Endometrial microvascular endothelial cells (primary cell): ENCODE measurements around the gene WDFY4. TPM values are rescaled to one million over a fixed set of nuclear protein-coding genes. Genes with fewer than 3 reads are reported as not detected.

Source experiments
- in situ Hi-C: cut with HindIII; loops from 2 replicates; pipeline ENCODE4 v1.10.0; 2017; ENCODE audit warnings: low sequenced_read_pairs, low pct_unique_long_range_greater_than_20kb; ENCODE audit errors: inconsistent ontology term
- total RNA-seq: library from RNA; depleted of rRNA; stranded (reverse); fragments of >200 nt; gene quantifications from one replicate; pipeline ENCODE4 v1.2.3, GENCODE V29; 2015; ENCODE audit errors: inconsistent ontology term

WDFY4 gene
- total RNA-seq, 1 donor from 2014 or later: 13.4 TPM

- in situ Hi-C loops: no loop called here
Measured at GRCh38 chr10:48818861-48819520, 134.3 kb downstream of the WDFY4 start.

GRCh38 chr10:48819783-48820182, 135.1 kb downstream of the WDFY4 start:
- in situ Hi-C loops: no loop called here

DNA sequence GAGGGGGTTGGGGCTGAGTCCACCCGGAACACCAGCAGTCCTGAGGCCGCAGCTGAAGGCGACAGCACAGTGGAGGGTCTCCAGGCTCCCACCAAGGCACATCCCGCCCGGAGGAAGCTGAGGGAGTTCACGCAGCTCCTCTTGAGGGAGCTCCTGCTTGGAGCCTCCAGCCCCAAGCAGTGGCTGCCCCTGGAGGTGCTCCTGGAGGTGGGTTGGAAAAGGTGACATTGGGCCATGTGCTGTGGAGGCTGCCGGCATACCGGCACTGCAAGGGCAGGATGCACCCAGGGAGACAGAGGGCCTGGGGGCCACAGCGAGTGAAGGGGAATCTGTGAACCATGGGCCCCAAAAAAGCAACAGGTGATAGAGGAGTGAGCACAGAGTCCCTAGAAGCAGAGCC, 135.6 kb downstream of the WDFY4 start:
- in situ Hi-C loops: no loop called here

DNA sequence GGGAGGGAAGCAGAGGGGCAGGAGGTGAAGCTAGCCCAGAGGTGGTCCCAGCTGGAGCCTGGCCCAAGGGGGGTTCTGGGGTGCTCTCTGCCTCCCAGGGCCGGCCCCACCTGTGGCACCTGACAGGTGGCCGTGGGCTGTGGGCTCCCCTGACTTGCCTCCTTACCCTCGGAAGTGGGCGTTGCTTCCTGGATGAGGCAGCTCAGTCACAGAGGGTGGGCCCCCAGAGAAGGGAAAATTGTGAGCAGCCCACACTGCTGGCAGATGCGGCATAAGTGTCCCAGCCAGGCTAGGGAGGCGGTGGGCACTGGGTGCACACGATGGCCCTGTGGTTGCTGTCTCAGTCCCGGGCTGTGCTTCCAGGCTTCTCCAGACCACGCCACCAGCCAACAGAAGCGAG, 136.0 kb downstream of the WDFY4 start:
- in situ Hi-C loops: no loop called here

GRCh38 chr10:48821111-48821510, 136.4 kb downstream of the WDFY4 start:
- in situ Hi-C loops: no loop called here

- in situ Hi-C loops: no loop called here
Measured at GRCh38 chr10:48821692-48822091, 137.0 kb downstream of the WDFY4 start.

DNA sequence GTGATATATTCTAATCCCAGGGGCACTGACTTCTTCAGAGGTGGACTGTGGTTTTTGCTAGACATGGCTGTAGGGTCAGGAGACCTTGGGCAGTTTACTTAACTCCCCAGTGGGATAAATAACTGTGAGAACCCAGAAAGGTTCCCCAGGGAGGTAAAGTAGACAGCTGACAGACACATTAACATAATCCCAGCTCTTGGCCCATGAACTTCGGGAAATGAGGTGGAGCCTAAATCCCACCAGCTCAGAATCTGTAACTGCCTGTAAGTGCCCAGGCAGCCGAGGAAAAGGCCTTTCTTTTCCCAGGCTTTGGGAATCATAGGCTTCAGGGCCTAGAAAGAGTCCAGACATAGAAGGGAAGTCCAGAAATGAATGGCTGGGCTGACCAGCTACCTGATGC, 149.0 kb downstream of the WDFY4 start:
- in situ Hi-C loops: no loop called here

DNA sequence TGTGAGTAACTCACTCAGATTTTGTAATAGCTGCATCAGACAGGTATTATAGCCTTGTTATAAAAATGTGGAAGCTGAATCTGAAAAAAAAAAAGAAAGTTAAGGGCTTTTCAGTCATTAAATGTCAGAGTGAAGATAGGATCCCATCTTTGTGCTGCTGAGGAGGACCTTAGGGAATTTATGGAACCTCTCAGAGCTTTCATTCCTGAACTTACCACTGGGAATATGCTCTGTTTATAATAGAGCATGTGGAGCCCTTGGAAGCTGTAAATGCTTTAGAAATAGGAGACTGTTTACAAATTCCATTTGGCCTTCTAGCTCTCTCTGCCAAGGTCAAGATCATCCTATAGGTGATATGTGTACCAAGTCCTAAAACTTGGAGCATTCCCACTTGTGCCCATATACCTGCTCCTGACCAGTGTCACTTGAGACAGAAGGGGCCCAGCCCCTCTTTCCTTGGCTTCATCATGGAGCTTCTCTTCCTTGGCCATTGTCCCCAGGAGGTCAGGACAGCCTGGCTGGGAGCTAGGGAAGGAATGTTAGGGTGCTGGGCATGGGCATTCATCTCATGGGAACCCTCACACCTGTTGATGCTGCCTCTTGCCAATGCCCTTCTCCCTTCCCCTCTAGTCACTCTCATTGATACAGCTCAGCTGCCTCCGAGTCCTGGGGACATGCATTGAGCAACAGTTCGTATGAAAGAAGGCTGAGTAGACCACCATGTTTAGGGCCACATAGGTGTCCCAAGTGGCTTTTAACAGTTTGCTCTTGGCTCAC, 149.7 kb downstream of the WDFY4 start:
- in situ Hi-C loops: no loop called here

- in situ Hi-C loops: no loop called here
Measured at GRCh38 chr10:48835781-48836180, 151.1 kb downstream of the WDFY4 start.

DNA sequence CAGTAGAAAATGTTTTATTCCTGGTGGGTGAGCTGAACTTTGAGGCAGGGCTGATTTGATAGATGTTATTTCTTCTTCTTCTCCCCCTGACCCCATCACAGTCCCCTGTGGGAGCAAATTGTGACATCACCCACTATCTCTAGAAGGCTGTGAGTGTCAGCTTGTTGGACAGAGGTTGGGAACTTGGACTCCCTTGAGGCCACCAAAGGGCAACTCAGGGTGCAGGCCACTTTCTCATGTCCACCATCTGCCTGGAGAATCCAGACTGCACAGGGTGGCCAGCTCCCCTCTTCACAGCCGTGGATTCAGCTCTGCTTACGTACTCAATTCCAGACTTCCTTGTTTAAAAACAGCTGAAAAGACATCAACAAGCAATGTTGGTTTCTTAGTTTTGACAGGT, 151.9 kb downstream of the WDFY4 start:
- in situ Hi-C loops: no loop called here

- in situ Hi-C loops: no loop called here
Measured at GRCh38 chr10:48838834-48839233, 154.2 kb downstream of the WDFY4 start.

GRCh38 chr10:48839809-48840679, 155.4 kb downstream of the WDFY4 start:
- in situ Hi-C loops: no loop called here

DNA sequence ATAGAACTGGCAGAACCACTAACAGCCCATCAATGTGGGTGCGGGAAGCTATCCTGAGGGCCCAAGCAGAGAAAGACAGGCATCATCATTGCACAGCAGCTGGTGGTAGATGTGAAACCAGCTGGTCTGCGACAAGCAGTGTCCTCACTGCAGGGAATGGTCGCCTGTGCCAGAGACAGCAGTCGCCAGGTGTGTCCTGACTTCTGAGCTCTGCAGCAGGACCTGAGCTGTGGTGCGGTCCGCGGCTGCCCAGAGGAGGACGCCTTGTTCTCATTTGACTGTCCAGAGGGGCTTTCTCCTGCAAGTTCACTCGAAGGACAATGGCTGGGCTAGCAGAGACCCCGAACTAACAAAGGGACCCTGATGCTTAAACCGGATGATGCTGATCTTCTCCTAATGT, 157.6 kb downstream of the WDFY4 start:
- in situ Hi-C loops: no loop called here

DNA sequence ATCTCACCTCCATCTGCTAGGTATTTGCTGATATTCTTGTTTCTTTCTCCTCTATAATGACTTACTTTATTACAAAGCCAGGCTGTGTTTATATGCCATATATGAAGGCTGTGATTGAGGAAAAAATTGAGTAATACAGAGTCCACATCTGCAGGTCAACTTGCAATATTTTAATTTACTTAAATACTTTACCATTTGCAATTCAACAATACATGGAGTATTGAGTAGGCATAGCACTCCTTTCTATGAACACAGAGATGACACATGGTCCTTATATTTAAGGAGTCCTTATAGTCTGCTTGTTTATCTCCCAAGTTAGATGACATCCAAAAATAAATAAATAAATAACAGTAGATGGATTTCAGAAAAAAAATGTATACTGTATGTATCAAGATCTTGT, 158.5 kb downstream of the WDFY4 start:
- in situ Hi-C loops: no loop called here

DNA sequence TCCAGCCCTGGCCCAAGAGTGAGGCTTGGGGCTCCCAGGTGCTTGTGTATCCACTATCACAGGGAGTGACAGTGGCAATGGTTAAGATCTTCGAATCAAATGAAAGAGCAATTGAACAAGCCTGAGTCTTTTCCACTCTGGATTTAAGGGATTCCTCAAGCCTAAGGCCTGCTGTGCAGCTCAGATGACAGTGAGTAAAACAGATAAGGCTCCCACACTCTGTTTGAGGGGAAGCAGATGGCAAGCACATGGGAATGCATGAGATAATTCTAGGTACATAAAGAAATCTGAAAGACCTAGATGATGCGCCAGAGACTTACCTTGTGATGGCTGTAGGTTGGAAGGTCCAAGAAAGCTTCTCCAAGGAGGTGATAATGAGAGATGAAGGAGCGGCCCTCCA, 159.9 kb downstream of the WDFY4 start:
- in situ Hi-C loops: no loop called here

GRCh38 chr10:48845512-48845911, 160.8 kb downstream of the WDFY4 start:
- in situ Hi-C loops: no loop called here

GRCh38 chr10:48847691-48848090, 163.0 kb downstream of the WDFY4 start:
- in situ Hi-C loops: no loop called here

DNA sequence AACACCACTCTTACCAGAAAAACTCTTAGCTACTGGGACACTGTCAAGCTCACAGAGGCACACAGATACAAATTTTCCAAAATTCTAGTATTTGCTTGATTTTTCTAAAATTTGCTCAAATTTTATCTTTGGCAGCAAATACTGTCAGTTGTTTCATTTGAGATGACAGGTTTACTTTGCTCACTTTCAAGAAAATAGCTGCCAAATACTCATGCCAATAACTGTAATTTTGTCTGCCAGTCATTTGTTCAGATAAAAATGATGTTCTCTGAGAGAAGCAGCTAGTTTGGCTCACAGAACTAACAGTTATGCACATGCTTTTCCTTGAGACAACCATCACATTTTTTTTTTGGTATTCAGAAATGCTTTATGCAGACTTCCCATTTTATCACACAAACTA, 172.2 kb downstream of the WDFY4 start:
- in situ Hi-C loops: no loop called here

- in situ Hi-C loops: no loop called here
Measured at GRCh38 chr10:48872234-48872633, 187.6 kb downstream of the WDFY4 start.

GRCh38 chr10:48878091-48878490, 193.4 kb downstream of the WDFY4 start:
- in situ Hi-C loops: no loop called here
